Upper lobe of right lung (tissue), 1 donor: ENCODE measurements around the gene CPSF4L. TPM values are rescaled to one million over a fixed set of nuclear protein-coding genes. Genes with fewer than 3 reads are reported as not detected.
"Not testable (repeated sequence)": the region's sequence is repeated elsewhere in the genome, so short reads cannot be mapped to it uniquely, and the experiment has no call there.

Experiments used
- ATAC-seq: fragments of 200-7000 bp; cut with Tn5 transposase; one replicate; pipeline ENCODE4 v1.9.1; 2020; ENCODE audit warnings: mild to moderate bottlenecking, moderate library complexity
- DNase-seq: peaks from one replicate; pipeline ENCODE4 v3.0.0-alpha.2; 2020
- H3K27ac ChIP-seq: fragments of 200-600 bp; one replicate; pipeline ENCODE4 v1.8.0; 2022
- H3K27me3 ChIP-seq: fragments of 200-600 bp; one replicate; pipeline ENCODE4 v1.8.0; 2022; ENCODE audit warnings: mild to moderate bottlenecking
- H3K36me3 ChIP-seq: fragments of 200-600 bp; one replicate; pipeline ENCODE4 v1.8.0; 2022
- H3K4me1 ChIP-seq: fragments of 200-600 bp; one replicate; pipeline ENCODE4 v1.8.0; 2022
- H3K4me3 ChIP-seq: fragments of 200-600 bp; one replicate; pipeline ENCODE4 v1.8.0; 2022; ENCODE audit warnings: mild to moderate bottlenecking
- H3K9me3 ChIP-seq: fragments of 200-600 bp; one replicate; pipeline ENCODE4 v1.8.0; 2022
- CTCF ChIP-seq: fragments of 200-600 bp; IDR thresholded peaks from one replicate; pipeline ENCODE4 v1.8.0; 2022; ENCODE audit warnings: antibody characterized with exemption
- intact Hi-C: fragments of 100-400 bp; cut with DNase I; formaldehyde crosslinking; loops from one replicate; pipeline ENCODE4 v1.11.0; 2022
- total RNA-seq: library from RNA; stranded (reverse); fragmentation: NEBNext Ultra II Directional; extraction: Animal tissue kit (Norgen Biotek cat#: 25700); gene quantifications from one replicate; pipeline ENCODE4 v1.2.1, GENCODE V29; 2021
- donor health status: DM: no; HTN: yes; CAD: no; lungs with severe emphysema.

CPSF4L gene
- total RNA-seq, 1 donor from 2014 or later = not detected

GRCh38 chr17:73265646-73266640, 4.3 kb upstream of the CPSF4L start:
- Histone ChIP-seq H3K4me1 (no peaks in the 10 kb centered on the region), H3K27ac (no peak overlapping the region), H3K36me3 (no peaks in the 10 kb centered on the region), H3K9me3 (no peaks in the 10 kb centered on the region), H3K4me3 (no peak overlapping the region), H3K27me3 (no peaks in the 10 kb centered on the region)
- no peak for DNase-seq
- intact Hi-C loops = no loop called here
- no peak for ATAC-seq
- no peak for TF ChIP-seq CTCF

GRCh38 chr17:73264448-73264847, 2.8 kb upstream of the CPSF4L start:
- DNase-seq, H3K27me3 ChIP-seq, H3K4me3 ChIP-seq, intact Hi-C loops, H3K27ac ChIP-seq, H3K36me3 ChIP-seq, H3K9me3 ChIP-seq, H3K4me1 ChIP-seq, ATAC-seq: not testable (repeated sequence)

- no peak overlapping the region for H3K27ac ChIP-seq
- intact Hi-C loops = no loop called here
- H3K9me3 ChIP-seq = no peaks in the 10 kb centered on the region
- DNase-seq (no peak), ATAC-seq (no peak)
- TF ChIP-seq CTCF = no peak
- no peaks in the 10 kb centered on the region for H3K27me3 ChIP-seq
- H3K4me1 ChIP-seq = no peaks in the 10 kb centered on the region
- H3K4me3 ChIP-seq = no peak overlapping the region
- no peaks in the 10 kb centered on the region for H3K36me3 ChIP-seq
Observed at GRCh38 chr17:73262676-73263642, 1.3 kb upstream of the CPSF4L start.

- DNase-seq (no peak), ATAC-seq (peak; percentile 40)
- intact Hi-C loops = no loop called here
- H3K27ac ChIP-seq = no peak overlapping the region
- H3K36me3 ChIP-seq = no peaks in the 10 kb centered on the region
- H3K4me3 ChIP-seq = no peak overlapping the region
- no peak for TF ChIP-seq CTCF
- H3K4me1 ChIP-seq = no peaks in the 10 kb centered on the region
- no peaks in the 10 kb centered on the region for H3K9me3 ChIP-seq
- no peaks in the 10 kb centered on the region for H3K27me3 ChIP-seq
Observed at GRCh38 chr17:73261952-73262675, 434 bp upstream of the CPSF4L start.

GRCh38 chr17:73257516-73257915, 4.2 kb downstream of the CPSF4L start:
- TF ChIP-seq CTCF = no peak
- intact Hi-C loops = loop anchor here (2.0 kb wide), 1 partner anchor 111 kb away; no protein-coding TSS in a partner anchor
- DNase-seq = peak; percentile 34
- no peaks in the 10 kb centered on the region for H3K9me3 ChIP-seq
- H3K4me1 ChIP-seq = no peaks in the 10 kb centered on the region
- ATAC-seq = peak; percentile 7
- no peaks in the 10 kb centered on the region for H3K27me3 ChIP-seq
- no peaks in the 10 kb centered on the region for H3K36me3 ChIP-seq
- H3K4me3 ChIP-seq = no peak overlapping the region
- no peak overlapping the region for H3K27ac ChIP-seq
